K562 (cell line): ENCODE results near the gene B2M. TPM values are rescaled to one million over a fixed set of nuclear protein-coding genes. Genes with fewer than 3 reads are reported as not detected.
A peak's percentile ranks its signal among the peaks of the same experiment; 100 is the strongest.

Experiments
- BRF2 ChIP-seq: IDR thresholded peaks from 3 replicates; pipeline ENCODE4 v1.6.1; 2011; ENCODE audit warnings: borderline replicate concordance, mild to moderate bottlenecking; ENCODE audit not compliant: insufficient read length, insufficient read depth
- DACH1 ChIP-seq: fragments of 450-650 bp; IDR thresholded peaks from 2 replicates; pipeline ENCODE4 v1.6.1; 2018; ENCODE audit not compliant: partially characterized antibody
- EHMT2 ChIP-seq: fragments of 450-650 bp; IDR thresholded peaks from 2 replicates; pipeline ENCODE4 v1.6.1; 2018; ENCODE audit warnings: antibody characterized with exemption
- ESRRA ChIP-seq: fragments of 450-650 bp; IDR thresholded peaks from 2 replicates; pipeline ENCODE4 v1.6.1; 2014; ENCODE audit warnings: low read depth, mild to moderate bottlenecking, moderate library complexity, borderline replicate concordance
- GATA2 ChIP-seq: sonication (generic); formaldehyde crosslinking; IDR thresholded peaks from 2 replicates; pipeline ENCODE4 v1.4.0; 2020; ENCODE audit warnings: mild to moderate bottlenecking, missing genetic modification reagents
- NR2C2 ChIP-seq, 2 experiments: fragments of 200-800 bp in 1 of 2; sonication (Bioruptor generic) in 1 of 2; sonication (generic) in 1 of 2; formaldehyde crosslinking in 1 of 2; IDR thresholded peaks; 2 replicates each; pipeline versions ENCODE4 v1.6.1 to v1.8.0; 2016 to 2022; ENCODE audit warnings: mild to moderate bottlenecking in 1 of 2, missing compliant biosample characterization in 1 of 2, missing genetic modification characterization in 1 of 2, missing genetic modification reagents in 1 of 2
- RREB1 ChIP-seq: fragments of 250-450 bp; sonication (Bioruptor Pico); IDR thresholded peaks from 2 replicates; pipeline ENCODE4 v1.4.0; 2020
- SAFB ChIP-seq: fragments of 200-400 bp; formaldehyde crosslinking; IDR thresholded peaks from 2 replicates; pipeline ENCODE4 v1.6.1; 2017; ENCODE audit warnings: low read depth, low read length, borderline replicate concordance
- SIN3B ChIP-seq: fragments of 450-650 bp; IDR thresholded peaks from 2 replicates; pipeline ENCODE4 v1.6.1; 2017; ENCODE audit warnings: low read depth, mild to moderate bottlenecking, moderate library complexity
- SP1 ChIP-seq: sonication (generic); formaldehyde crosslinking; IDR thresholded peaks from 2 replicates; pipeline ENCODE4 v1.8.1; 2022; ENCODE audit warnings: mild to moderate bottlenecking, missing genetic modification reagents
- SREBF1 ChIP-seq: fragments of 150-350 bp; IDR thresholded peaks from 2 replicates; pipeline ENCODE4 v1.6.1; 2014; ENCODE audit warnings: antibody characterized with exemption, low read depth, low read length, borderline replicate concordance
- TAF7 ChIP-seq: fragments of 450-650 bp; IDR thresholded peaks from 2 replicates; pipeline ENCODE4 v1.6.1; 2016; ENCODE audit warnings: missing genetic modification characterization, missing compliant biosample characterization
- THRAP3 ChIP-seq: fragments of 450-650 bp; IDR thresholded peaks from 2 replicates; pipeline ENCODE4 v1.6.1; 2016; ENCODE audit warnings: mild to moderate bottlenecking, inconsistent platforms, borderline replicate concordance
- ZBTB7A ChIP-seq: IDR thresholded peaks from 2 replicates; pipeline ENCODE4 v1.6.1; 2011; ENCODE audit warnings: low read depth, mild to moderate bottlenecking, low read length, moderate library complexity, borderline replicate concordance; ENCODE audit not compliant: control insufficient read depth
- ZNF197 ChIP-seq: fragments of 200-800 bp; sonication (Bioruptor generic); IDR thresholded peaks from 2 replicates; pipeline ENCODE4 v1.6.1; 2016; ENCODE audit warnings: low read depth, missing genetic modification characterization, missing compliant biosample characterization
- ZNF217 ChIP-seq: sonication (generic); formaldehyde crosslinking; IDR thresholded peaks from 2 replicates; pipeline ENCODE4 v1.8.0; 2022; ENCODE audit warnings: mild to moderate bottlenecking, missing genetic modification reagents
- ZNF384 ChIP-seq: IDR thresholded peaks from 2 replicates; pipeline ENCODE4 v1.6.1; 2012; ENCODE audit warnings: low read depth, low read length, improper control_type of control experiment
- polyA plus RNA-seq, 8 experiments: library from polyadenylated mRNA; depleted of rRNA in 4 of 8; stranded (reverse) in 5 of 8; unstranded in 3 of 8; fragments of >200 nt; fragmentation: Nextera tagmentation in 2 of 8; fragmentation: Illumina TruSeq in 1 of 8; extraction: Ambion mirVana in 2 of 8; extraction: Trizol in 1 of 8; gene quantifications; 2 replicates each; pipeline versions ENCODE4 v1.2.1 to v1.2.3, GENCODE V29; 2011 to 2014; ENCODE audit warnings: inconsistent platforms in 1 of 8, missing spikeins in 1 of 8
- total RNA-seq, 7 experiments: library from RNA; depleted of rRNA in 6 of 7; stranded (reverse); fragments of >200 nt in 6 of 7; fragmentation: Illumina TruSeq in 2 of 7; extraction: Trizol in 2 of 7; gene quantifications; 2 replicates each; pipeline versions ENCODE4 v1.2.1 to v1.2.3, GENCODE V29; 2011 to 2021; ENCODE audit warnings: low replicate concordance in 1 of 7

Gene B2M
- total and polyA plus RNA-seq, 9 of the 15 experiments (the other 6 are each of a cell fraction or from before 2014, with no cell fraction given): 460 to 3,138 (median 1,032) TPM

- TF ChIP-seq RREB1 (CRISPR knock-in tag) (0 out of 2 replicates have a peak, but pooled peaks have one; percentile 68), THRAP3 (no peak), ZNF197 (no peak), GATA2 (peak; percentile 45; the same call in 1 of the 2 replicates), ZBTB7A (peak; percentile 63; the same call in 1 of the 2 replicates), TAF7 (tag) (no peak; the same call in 1 of the 2 replicates), EHMT2 (no peak), ZNF217 (CRISPR knock-in tag) (no peak), SREBF1 (no peak), SAFB (no peak), ESRRA (peak; percentile 98), ZNF384 (no peak), NR2C2 (CRISPR knock-in tag; IDR thresholded peaks at IDR 0.05) (no peak), NR2C2 (tag; IDR thresholded peaks at IDR 0.05) (peak; percentile 95), SIN3B (no peak), BRF2 (no peak), SP1 (CRISPR knock-in tag) (peak; percentile 29), DACH1 (peak; percentile 90)
These were observed 17.5 kb downstream of the B2M start (continued) for GRCh38 chr15:44728576-44729407.
